ENCODE results near the gene CLPTM1L. TPM values are rescaled to one million over a fixed set of nuclear protein-coding genes. Genes with fewer than 3 reads are reported as not detected.
A peak's percentile ranks its signal among the peaks of the same experiment; 100 is the strongest.
"Not testable (repeated sequence)": the region's sequence is repeated elsewhere in the genome, so short reads cannot be mapped to it uniquely, and the experiment has no call there.

Gene CLPTM1L
- total and polyA plus RNA-seq, 5 experiments from 2014 or later = 24.9 to 70.1 (median 66.4) TPM

DNA sequence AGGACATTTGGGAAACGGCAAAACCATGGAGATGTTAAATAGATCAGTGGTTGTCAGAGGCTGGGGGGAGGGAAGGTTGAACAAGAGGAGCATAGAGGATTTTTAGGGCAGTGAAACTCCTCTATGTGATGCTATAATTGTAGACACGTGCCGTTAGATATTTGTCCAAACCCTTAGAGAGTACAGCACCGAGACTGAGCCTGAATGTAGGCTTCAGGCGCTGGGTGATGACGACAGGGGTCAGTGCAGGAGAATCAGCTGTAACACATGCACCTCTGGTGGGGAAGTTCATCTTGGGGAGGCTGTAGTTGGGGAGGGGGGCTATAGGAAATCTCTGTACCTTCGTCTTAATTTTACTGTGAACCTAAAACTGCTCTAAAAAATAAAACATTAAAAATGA lies 22.2 kb upstream of the CLPTM1L start:
- POLR2A ChIA-PET = interaction anchor here (1.0 to 1.4 kb wide), 2 partner anchors 19 to 22 kb away, joined by 3 read pairs; partner anchors contain the start of gene CLPTM1L
- no peaks in the 10 kb centered on the region for H3K36me3 Mint-ChIP-seq

DNA sequence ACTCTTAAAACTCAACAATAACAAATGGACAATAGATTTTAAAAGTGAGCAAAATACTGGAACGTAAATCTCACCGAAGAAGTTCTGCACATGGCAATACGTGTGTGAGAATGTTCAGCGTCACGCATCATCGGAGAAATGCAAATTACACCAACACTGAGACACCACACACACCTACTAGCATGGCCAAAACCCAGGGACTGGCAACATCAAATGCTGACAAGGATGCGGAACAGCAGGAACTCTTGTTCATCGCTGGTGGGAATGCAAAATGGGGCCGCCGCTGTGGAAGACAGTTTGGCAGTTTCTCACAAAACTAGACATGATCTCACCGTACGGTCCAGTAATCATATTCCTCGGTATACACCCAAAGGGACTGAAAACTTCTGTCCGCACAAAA lies 21.6 kb upstream of the CLPTM1L start:
- no peak for ATAC-seq
- peaks cover 0 to 24% (median 12%) of the 10 kb centered on the region in 5 donors for H3K27me3 Mint-ChIP-seq
- peak overlapping the region in 1 of 10 donors; percentile 24 for H3K27ac Mint-ChIP-seq
- H3K36me3 Mint-ChIP-seq = no peaks in the 10 kb centered on the region
- no peak for DNase-seq
- H3K4me1 Mint-ChIP-seq = peaks cover 0 to 20% (median 0%) of the 10 kb centered on the region in 4 donors
- POLR2A ChIA-PET = interaction anchor here (1.0 to 1.4 kb wide), 2 partner anchors 19 to 22 kb away, joined by 3 read pairs; partner anchors contain the start of gene CLPTM1L
- peak overlapping the region in 1 of 10 donors; percentile 11 for H3K4me3 Mint-ChIP-seq
- H3K9me3 Mint-ChIP-seq = no peaks in the 10 kb centered on the region

More for the DNA sequence above, 22.2 kb upstream of the CLPTM1L start:
- DNase-seq (no peak), ATAC-seq (no peak)
- Mint-ChIP-seq H3K27me3 (peaks cover 0 to 23% (median 11%) of the 10 kb centered on the region in 5 donors), H3K9me3 (no peaks in the 10 kb centered on the region), H3K4me3 (no peak overlapping the region), H3K4me1 (peaks cover 0 to 26% (median 0%) of the 10 kb centered on the region in 4 donors), H3K27ac (peak overlapping the region in 1 of 10 donors; percentile 24)

DNA sequence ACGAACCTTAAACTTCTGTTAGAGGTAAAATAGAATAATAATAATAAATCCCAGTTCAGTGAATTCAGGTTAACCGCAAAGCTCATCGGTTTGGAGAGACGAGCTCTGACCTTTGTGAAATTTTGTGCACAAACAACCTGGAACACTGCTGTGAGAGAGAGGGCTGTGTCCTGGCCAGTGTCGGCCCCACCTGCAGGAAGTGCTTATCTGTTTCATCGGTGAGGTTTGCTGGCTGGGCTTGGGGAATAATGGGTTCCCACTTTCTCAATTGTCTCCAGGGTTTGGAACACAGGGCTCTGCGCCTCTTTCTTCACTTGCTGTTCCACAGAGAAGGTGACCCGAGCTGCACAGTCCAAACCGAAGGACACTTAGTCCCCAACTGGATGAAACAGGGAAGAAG lies 19.3 kb upstream of the CLPTM1L start:
- H3K4me1 Mint-ChIP-seq = peaks cover 0 to 16% (median 0%) of the 10 kb centered on the region in 4 donors
- H3K36me3 Mint-ChIP-seq = no peaks in the 10 kb centered on the region
- peaks cover 0 to 24% (median 12%) of the 10 kb centered on the region in 5 donors for H3K27me3 Mint-ChIP-seq
- H3K27ac Mint-ChIP-seq = no peak overlapping the region
- DNase-seq (no peak), ATAC-seq (no peak)
- POLR2A ChIA-PET = interaction anchor here (0.6 kb wide), 1 partner anchor 193 kb away, joined by 6 read pairs; no protein-coding TSS in a partner anchor
- no peaks in the 10 kb centered on the region for H3K9me3 Mint-ChIP-seq
- no peak overlapping the region for H3K4me3 Mint-ChIP-seq

DNA sequence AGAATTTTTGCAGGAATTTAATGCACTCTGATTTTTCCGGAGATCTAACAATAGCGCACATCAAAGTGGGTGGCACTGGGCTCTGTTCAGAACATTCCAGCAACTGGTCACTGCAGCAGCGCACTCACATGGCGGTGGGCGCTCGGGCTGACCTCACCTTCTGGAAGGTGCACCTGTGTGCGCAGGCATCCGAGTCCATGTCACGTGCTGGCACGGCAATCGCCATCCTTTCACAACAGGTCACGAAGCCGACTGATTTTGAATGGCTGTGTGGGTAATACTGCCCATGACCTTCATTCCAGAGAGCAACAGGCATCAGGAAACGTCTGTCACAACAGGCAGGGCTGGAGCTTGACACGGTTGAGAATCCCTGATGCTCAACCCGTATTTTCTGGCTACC lies 18.7 kb upstream of the CLPTM1L start:
- POLR2A ChIA-PET = no interaction called here

DNA sequence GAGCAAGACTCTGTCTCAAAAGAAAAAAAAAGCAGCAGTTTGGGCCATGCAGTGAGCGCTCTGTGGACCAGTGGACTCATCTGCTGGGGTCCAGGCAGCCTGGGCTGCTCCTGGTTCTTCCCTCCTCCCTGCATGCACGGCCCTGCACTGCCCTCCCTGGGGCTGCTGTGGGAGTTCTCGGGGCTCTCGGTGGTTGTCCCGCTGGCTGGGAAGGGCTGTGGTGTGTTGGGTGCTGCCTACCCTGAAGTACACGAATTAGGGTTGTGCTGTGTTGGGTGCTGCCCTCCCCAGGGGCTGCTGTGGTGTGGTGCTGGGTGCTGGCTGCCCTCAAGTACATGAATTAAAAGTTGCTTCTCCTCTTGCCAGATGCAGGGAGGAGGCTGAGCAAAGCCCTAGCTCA lies 18.3 kb upstream of the CLPTM1L start:
- H3K4me1 Mint-ChIP-seq = peaks cover 0 to 16% (median 0%) of the 10 kb centered on the region in 4 donors
- no peaks in the 10 kb centered on the region for H3K9me3 Mint-ChIP-seq
- POLR2A ChIA-PET = no interaction called here
- peaks cover 0 to 24% (median 12%) of the 10 kb centered on the region in 5 donors for H3K27me3 Mint-ChIP-seq
- no peak for ATAC-seq
- DNase-seq = no peak
- H3K36me3 Mint-ChIP-seq = no peaks in the 10 kb centered on the region
- no peak overlapping the region for H3K27ac Mint-ChIP-seq
- H3K4me3 Mint-ChIP-seq = no peak overlapping the region

More for the DNA sequence above, 18.7 kb upstream of the CLPTM1L start:
- no peaks in the 10 kb centered on the region for H3K36me3 Mint-ChIP-seq
- H3K4me3 Mint-ChIP-seq = no peak overlapping the region
- H3K27ac Mint-ChIP-seq = no peak overlapping the region
- DNase-seq (no peak), ATAC-seq (no peak)
- H3K4me1 Mint-ChIP-seq = peaks cover 0 to 16% (median 0%) of the 10 kb centered on the region in 4 donors
- H3K27me3 Mint-ChIP-seq = peaks cover 0 to 24% (median 12%) of the 10 kb centered on the region in 5 donors
- H3K9me3 Mint-ChIP-seq = no peaks in the 10 kb centered on the region

DNA sequence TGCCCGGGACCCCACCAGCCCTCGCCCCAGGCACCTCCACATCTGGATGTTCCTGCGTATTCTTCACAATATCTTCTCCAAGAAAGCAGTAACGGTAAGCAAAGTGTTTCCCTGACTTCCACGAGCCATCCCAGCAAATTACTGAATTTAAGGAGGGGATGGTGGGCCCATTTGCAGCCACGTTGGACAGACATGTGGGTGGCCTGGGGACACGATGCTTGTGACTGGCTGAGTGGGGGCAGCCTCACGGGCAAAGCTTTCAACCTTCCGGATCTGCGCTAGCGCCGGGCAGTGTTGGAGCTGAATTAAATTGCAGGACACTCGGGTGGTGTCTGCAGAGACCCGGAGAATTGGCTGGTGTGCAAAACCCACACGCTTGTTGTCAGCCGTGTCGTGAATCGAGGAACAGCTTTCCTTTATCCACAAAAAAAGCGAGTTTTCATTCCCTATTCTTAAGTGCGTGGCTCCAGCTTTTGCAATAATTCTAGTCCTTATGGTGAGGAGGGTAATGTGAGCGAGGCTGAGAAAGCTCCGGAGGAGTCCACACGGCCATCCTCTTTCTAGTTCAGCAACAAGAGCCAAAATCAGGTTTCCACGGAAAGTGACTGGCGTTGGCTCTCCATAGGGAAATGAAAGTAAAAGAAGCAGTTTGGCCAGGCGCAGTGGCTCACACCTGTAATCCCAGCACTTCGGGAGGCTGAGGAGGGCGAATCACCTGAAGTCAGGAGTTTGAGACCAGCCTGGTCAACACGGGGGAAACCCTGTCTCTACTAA lies 17.5 kb upstream of the CLPTM1L start:
- POLR2A ChIA-PET = no interaction called here
- no peaks in the 10 kb centered on the region for H3K9me3 Mint-ChIP-seq
- no peak overlapping the region for H3K27ac Mint-ChIP-seq
- no peak for ATAC-seq
- H3K27me3 Mint-ChIP-seq = peaks cover 0 to 24% (median 12%) of the 10 kb centered on the region in 5 donors
- no peak for DNase-seq
- H3K36me3 Mint-ChIP-seq = no peaks in the 10 kb centered on the region
- no peak overlapping the region for H3K4me3 Mint-ChIP-seq
- peaks cover 0 to 16% (median 0%) of the 10 kb centered on the region in 4 donors for H3K4me1 Mint-ChIP-seq

DNA sequence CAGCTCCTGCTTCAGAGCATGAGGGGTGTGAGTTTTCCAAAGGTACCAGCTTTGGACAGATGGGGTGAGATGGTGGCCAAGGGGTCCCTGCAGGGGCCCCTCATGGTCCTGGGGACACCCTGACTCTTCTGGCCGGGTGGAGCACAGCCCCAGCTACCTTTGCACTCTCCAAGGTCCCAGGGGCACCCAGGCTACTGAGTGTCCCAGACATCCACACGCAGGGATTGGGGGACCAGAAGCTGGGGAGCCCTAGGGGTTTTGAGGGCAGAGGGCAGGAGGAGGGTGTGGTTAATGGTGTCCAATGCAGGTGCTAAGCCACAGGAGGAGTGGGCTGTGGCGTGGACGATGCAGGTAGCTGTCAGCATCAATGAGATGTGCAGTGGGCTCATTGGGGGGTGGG lies 16.0 kb upstream of the CLPTM1L start:
- H3K4me3 Mint-ChIP-seq = no peak overlapping the region
- H3K36me3 Mint-ChIP-seq = no peaks in the 10 kb centered on the region
- H3K27me3 Mint-ChIP-seq = peaks cover 0 to 24% (median 9%) of the 10 kb centered on the region in 5 donors
- no peak for ATAC-seq
- POLR2A ChIA-PET = no interaction called here
- peaks cover 0 to 3% (median 0%) of the 10 kb centered on the region in 4 donors for H3K4me1 Mint-ChIP-seq
- H3K27ac Mint-ChIP-seq = no peak overlapping the region
- H3K9me3 Mint-ChIP-seq = no peaks in the 10 kb centered on the region
- DNase-seq = no peak

DNA sequence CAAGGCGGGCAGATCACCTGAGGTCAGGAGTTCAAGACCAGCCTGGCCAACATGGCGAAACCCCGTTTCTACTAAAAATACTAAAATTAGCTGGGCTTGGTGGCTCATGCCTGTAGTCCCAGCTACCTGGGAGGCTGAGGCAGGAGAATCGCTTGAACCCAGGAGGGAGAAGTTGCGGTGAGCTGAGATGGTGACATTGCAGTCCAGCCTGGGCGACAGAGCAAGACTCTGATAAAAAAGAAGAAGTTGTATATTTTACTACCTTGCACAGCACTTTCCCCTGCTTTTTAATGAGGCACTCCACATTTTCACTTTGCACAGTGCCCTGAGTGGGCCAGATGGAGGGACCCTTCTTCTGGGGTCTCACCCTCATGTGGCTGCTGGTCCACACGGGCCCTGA lies 15.5 kb upstream of the CLPTM1L start:
- H3K4me1 Mint-ChIP-seq, POLR2A ChIA-PET, ATAC-seq, H3K9me3 Mint-ChIP-seq, DNase-seq, H3K36me3 Mint-ChIP-seq, H3K4me3 Mint-ChIP-seq, H3K27ac Mint-ChIP-seq: not testable (repeated sequence)
- peaks cover 0 to 24% (median 7%) of the 10 kb centered on the region in 5 donors for H3K27me3 Mint-ChIP-seq

DNA sequence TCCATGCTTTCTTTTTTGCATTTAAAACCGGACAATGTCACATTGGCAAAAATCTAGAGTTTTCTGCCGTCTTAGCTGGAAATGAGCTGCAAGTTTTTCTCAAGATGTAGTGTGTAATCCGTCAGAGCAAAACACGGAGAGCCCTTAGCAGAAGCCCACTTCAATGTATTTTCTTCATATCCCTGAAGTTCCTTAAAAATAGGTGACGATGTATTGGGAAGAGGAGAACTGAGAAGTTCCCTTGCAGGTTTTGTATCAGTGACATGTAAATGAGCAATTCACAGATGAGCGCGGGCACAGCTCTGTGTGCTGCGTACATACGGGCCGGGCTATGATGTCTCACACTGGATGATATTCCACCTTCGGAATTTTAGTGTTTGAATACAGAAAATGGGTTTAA lies 14.8 kb upstream of the CLPTM1L start:
- Mint-ChIP-seq H3K4me1 (no peaks in the 10 kb centered on the region), H3K27me3 (peaks cover 0 to 24% (median 7%) of the 10 kb centered on the region in 5 donors), H3K4me3 (no peak overlapping the region), H3K36me3 (no peaks in the 10 kb centered on the region), H3K27ac (no peak overlapping the region), H3K9me3 (no peaks in the 10 kb centered on the region)
- POLR2A ChIA-PET = no interaction called here
- DNase-seq = no peak
- ATAC-seq = no peak

DNA sequence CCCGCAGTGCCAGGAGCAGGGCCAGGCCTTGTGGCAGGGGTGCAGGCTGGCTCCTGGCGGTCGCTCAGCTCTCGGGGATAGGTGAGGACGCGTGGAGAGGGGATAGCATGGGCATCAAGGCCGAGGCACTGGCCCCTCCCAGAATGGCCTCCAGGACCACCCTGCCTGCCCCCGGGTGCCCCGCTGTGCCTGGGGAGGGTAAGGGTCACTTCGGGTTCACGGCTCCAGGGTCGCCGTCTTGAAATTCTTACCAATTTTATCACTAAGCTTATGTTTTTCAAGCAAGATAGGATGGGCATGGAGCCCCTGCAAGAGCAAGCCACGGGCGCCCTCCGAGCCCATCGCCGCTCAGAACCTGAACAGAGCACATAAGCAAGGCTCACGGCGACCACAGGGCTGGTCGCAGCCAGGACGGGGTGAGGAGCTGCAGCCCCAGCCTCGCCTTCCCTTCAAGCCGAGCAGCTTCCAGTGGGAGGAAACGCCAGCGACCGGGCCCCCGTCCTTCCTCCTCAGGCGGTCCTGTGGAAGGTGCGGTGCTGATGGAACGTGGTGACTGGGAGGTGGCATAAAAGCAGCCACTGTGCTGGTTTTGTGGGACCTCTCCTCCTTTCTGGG lies 14.2 kb upstream of the CLPTM1L start:
- no peaks in the 10 kb centered on the region for H3K9me3 Mint-ChIP-seq
- no peak overlapping the region for H3K4me3 Mint-ChIP-seq
- H3K27ac Mint-ChIP-seq = no peak overlapping the region
- peaks cover 0 to 22% (median 3%) of the 10 kb centered on the region in 5 donors for H3K27me3 Mint-ChIP-seq
- POLR2A ChIA-PET = no interaction called here
- no peaks in the 10 kb centered on the region for H3K4me1 Mint-ChIP-seq
- no peak for ATAC-seq
- H3K36me3 Mint-ChIP-seq = no peaks in the 10 kb centered on the region
- DNase-seq = no peak

DNA sequence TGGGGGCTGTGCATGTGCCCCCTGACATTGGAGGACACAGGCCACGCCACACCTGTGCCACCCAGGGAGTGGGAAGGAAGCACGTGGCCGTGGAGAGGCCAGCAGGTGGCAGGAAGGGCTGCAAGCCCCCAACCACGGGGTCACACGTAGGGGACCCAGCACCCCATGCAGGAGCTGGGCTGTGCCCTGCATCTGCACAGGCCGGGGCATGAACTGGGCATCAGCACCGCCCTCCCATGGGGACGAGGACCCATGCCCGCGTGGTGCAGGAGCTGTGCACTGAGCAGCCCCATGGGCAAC lies 13.8 kb upstream of the CLPTM1L start:
- POLR2A ChIA-PET = no interaction called here
- no peak overlapping the region for H3K27ac Mint-ChIP-seq
- DNase-seq (no peak), ATAC-seq (no peak)
- peaks cover 0 to 19% (median 3%) of the 10 kb centered on the region in 5 donors for H3K27me3 Mint-ChIP-seq
- H3K36me3 Mint-ChIP-seq = no peaks in the 10 kb centered on the region
- no peaks in the 10 kb centered on the region for H3K9me3 Mint-ChIP-seq
- no peaks in the 10 kb centered on the region for H3K4me1 Mint-ChIP-seq
- H3K4me3 Mint-ChIP-seq = no peak overlapping the region

DNA sequence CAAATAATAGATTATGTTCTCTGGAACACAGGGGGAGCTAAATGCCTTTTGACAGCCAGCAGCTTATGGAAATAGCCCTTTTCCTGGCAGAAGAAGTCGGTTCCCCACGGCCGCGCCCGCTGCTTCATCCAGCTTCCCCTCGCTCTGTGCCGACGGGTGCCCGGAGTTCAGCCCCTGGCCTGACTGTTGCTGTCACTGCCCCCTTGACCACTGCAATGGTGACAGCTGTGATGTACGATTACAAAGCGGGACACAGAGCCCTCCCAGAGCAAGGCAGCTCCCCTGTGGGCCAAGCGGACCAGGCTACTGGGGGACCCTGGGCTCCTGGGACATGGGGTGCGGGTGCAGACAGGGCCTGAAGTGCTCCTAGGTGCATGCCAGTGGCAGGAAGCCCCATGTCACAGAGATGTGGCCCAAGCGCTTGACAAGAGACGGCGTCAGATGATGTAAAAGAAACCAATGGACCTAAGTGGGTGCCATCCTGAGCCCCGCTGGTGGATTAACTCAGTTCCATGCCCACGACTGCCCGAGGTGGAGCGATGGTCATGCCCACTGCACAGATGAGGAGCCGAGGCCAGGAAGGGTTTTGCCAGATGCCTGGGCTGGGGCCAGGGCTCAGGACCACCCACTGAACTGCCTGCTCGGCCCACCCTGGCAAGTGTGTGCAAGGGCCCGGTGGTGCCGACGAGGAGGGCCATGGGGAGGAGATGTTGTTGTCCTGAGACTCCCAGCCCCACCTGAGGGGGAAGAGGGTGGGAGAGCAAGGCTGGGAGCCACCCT lies 13.2 kb upstream of the CLPTM1L start:
- no peak overlapping the region for H3K27ac Mint-ChIP-seq
- no peak for DNase-seq
- no peaks in the 10 kb centered on the region for H3K36me3 Mint-ChIP-seq
- peaks cover 0 to 13% (median 3%) of the 10 kb centered on the region in 5 donors for H3K27me3 Mint-ChIP-seq
- ATAC-seq = no peak
- no peak overlapping the region for H3K4me3 Mint-ChIP-seq
- no peaks in the 10 kb centered on the region for H3K4me1 Mint-ChIP-seq
- POLR2A ChIA-PET = no interaction called here
- H3K9me3 Mint-ChIP-seq = no peaks in the 10 kb centered on the region

Data from naive thymus-derived CD8-positive, alpha-beta T cell (primary cell).